Neuronal stem cell (in vitro differentiated cells): Measurements from ENCODE around the gene ARL4D. TPM values are rescaled to one million over a fixed set of nuclear protein-coding genes. Genes with fewer than 3 reads are reported as not detected.

Experiments used
- small RNA-seq: library from polyadenylated mRNA; stranded (forward); fragments of <200 nt; extraction: miRNeasy Mini kit (QIAGEN cat#:217004); gene quantifications from one replicate; pipeline ENCODE3, GENCODE V24; 2013; ENCODE audit not compliant: insufficient read depth

The ARL4D gene

Small RNA genes lying within 50 kb of the gene (small RNA-seq; reads per million reads assigned to genes)
- gene RNU6-1137P (not detected), gene RNU6-406P (not detected), gene RNU6-470P (not detected)
